ENCODE data around the gene ATG101.

ATG101 gene

DNA sequence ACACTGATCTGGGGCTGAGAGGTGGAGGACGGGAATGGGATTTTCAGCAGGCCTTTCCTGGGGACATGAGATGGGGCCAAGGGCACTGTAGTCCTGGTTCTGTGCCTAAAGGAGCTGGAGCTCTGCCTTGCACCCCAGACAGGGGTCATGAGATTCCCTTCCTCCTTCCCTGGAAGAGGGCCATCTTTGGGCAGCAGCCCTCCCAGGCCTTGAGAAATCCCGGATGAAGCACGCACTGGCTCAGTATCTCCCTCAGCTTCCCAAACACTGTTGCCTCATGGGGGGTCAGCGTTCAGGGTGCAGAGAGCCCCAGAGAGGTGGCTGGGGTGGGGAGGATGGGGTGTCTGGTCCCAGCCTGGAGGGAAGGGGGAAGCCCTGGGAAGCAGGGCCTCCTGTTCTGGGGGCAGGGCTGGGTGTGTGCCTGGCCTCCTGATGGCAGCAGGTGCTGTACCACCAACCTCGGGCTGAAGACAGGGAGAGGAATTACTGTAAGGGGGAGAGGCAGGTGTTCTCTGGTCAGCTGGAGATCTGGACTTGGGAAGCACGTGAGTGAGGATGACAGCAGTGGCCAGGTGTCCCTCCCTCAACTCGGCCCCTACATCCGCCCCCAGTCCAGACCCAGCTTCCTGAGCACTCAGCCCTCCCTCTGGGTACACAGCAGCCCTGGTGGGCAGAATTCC is 26.9 kb upstream of the ATG101 start:
- no peak for DNase-seq (ENCODE audit: low read depth in 2 of 2)

DNA sequence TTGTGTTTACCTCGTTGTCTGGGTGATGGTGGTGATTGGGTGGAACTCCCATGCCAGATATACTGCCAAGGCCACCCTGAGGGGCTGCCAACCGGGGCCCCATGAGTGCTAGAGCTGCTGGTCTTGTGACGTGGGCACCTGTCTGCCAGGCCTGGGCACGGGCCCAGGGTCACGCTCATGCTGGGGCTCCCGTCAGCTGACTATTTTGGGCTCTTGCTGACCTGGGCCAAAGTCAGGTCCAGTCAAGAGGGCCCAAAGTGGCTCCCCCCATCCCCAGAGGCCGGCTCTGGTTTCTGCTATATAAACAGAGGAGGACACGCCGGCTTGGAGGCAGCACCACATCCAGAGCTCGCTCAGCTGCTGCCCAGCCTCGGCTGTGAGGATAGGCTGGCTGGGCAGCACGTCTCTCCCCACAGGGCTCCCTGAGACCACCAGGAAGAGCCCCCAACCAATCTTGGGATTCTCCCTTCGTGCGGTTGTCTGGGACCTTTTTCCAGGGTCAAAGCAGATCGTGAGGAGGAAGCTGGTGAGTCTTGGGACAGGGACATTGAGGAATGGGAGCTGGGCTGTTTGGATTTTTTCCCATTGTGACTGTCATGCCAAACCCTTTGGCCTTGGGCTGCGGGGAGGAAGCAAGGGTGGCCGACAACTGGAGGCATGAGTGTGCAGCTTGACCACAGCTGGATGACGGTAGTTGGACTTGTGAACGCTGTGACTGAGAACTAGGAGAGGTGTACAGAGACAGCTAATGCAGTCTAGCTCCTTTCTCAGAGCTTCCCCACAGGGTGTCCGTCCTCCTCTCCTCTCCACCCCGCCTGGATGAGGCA is 26.2 kb upstream of the ATG101 start:
- DNase-seq (ENCODE audit: low read depth in 2 of 2), result no peak

DNA sequence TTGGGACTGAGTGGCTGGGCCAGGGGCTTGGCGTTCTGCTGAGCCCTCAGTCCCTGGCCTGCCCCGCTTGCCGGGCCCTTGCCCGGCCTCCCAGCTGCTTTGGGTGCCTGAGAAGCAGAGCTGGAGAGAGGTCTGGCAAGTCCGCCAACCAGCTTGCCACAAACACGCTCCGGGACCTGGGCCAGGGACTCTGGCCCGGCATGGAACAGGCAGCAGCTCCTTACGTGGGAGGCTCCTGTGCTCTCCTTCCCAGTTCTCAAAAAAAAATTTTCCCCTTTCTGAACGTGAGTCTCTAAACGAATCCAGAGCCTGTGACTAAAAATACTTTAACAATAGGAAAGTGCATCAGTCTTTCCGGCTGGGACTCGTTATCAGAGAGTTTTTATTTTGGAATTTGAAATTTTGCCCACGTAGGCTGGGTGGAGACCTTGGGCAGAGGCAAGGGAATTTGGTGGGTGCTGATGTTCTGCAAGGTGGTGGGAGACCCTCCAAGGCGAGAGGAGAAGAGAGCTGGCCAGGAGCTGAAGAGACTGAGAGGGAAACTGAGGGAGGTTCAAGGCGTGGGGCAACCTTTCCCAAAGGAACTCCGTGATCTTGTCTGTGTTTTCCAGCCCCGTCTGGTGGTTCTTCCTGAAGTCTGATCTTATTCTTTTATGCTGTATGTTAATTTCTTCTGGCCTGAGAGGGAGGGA is 25.3 kb upstream of the ATG101 start:
- DNase-seq (ENCODE audit: low read depth in 2 of 2), result no peak

DNA sequence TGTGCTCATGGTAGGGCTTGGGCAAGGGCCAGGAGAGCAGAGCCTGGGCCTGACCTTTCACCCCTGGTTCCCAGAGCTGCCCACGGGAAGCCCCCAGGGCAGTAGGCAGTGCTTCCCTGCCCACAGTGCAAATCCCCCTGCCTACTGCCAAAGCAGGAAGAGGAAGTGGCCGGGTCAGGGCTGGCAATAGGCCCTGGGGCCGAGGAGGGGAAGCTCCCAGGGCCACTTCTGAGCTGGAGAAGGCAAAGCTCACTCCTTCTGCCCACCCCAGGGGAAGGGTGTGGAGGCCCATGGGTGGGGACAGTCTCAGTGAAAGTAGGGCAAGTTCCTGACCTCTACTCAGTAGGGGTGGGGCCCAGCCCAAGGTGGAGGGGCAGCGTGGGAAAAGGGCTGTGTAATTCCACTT is 24.0 kb upstream of the ATG101 start:
- no peak for DNase-seq (ENCODE audit: low read depth in 2 of 2)

DNA sequence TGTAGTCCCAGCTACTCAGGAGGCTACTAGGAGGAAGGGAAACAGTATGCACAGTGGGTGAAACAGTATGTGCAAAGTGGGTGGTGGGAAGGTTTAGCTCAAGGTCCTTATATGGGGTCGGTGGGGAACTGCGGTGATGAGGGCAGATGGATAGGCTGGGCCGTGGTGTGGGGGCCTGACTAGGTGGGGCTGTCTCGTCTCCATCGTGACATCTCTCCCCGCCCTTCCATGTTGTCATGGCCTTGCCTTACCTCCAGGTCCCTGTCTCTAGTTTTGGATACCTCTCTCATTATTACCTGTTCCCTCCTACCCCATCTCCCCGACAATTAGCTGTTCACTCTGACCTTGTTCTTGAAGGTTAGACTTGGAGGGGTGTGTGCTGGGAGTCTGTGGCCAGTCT is 22.9 kb upstream of the ATG101 start:
- DNase-seq (ENCODE audit: low read depth in 2 of 2), result no peak

DNA sequence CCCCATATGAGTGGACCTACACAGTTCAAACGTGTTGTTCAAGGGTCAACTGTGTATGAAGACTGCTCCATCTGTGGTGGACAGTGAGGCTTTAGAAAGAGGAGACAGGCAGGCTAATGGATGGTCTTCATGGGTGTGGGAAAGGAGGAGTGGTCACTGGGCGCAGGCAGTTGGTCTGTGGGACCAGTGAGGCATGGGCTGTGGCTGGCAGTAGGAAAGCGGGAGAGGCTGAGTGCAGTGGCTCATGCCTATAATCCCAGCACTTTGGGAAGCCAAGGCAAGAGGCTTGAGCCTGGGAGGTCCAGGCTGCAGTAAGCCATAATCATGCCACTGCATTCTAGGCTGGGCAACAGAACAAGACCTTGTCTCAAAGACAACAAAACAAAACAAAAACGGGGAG is 20.5 kb upstream of the ATG101 start:
- no peak for DNase-seq (ENCODE audit: low read depth in 2 of 2)

DNA sequence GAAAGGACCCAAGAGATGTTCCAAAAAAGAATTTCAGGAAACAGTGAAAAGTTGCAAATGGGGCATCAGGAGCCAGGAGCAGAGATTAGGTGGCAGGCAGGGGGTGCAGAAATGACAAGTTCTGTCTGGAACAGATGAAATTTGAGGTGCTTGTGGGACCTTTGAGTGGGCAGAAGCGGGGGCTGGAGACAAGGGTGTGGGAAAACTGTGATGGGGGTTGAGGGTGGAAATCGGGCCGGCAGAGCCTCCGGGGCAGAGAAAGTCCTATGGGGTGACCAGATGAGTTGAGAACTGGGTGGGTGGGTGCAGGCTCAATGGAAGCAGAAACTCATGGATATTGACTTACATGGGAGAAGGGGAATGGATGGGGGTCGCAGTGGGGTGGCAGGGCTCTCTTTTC is 20.1 kb upstream of the ATG101 start:
- no peak for DNase-seq (ENCODE audit: low read depth in 2 of 2)

DNA sequence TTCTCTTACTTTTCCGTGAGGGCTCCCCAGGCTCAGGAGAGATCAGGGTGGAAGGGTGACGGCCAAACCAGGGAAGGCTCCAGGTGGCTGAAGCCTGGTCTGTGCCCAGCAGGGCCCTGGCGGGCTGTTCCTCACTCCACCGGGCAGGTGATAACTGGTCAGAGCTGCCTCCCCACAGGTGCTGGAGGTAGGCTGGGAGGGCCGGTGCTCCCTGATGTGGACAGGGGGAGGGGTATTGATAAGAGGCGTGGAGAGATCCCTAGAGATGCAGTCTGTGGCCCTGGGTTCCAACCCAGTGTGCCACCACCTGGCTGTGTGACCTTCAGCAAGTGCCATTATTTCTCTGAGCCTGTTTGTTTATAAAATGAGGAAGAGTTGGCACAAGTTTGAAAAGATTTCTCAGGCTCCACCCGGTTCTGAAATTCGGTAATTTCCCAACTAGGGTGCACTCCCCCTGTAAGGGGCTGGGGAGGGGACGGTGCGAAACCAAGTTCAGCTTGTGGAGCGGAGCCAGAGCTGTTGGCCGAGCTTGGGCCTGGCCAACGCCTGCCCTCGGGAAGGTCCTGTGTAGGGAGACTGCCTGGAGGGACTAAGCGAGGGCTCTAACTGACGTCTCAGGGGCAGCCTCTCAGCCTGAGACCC is 19.5 kb upstream of the ATG101 start:
- DNase-seq (ENCODE audit: low read depth in 2 of 2), result no peak

DNA sequence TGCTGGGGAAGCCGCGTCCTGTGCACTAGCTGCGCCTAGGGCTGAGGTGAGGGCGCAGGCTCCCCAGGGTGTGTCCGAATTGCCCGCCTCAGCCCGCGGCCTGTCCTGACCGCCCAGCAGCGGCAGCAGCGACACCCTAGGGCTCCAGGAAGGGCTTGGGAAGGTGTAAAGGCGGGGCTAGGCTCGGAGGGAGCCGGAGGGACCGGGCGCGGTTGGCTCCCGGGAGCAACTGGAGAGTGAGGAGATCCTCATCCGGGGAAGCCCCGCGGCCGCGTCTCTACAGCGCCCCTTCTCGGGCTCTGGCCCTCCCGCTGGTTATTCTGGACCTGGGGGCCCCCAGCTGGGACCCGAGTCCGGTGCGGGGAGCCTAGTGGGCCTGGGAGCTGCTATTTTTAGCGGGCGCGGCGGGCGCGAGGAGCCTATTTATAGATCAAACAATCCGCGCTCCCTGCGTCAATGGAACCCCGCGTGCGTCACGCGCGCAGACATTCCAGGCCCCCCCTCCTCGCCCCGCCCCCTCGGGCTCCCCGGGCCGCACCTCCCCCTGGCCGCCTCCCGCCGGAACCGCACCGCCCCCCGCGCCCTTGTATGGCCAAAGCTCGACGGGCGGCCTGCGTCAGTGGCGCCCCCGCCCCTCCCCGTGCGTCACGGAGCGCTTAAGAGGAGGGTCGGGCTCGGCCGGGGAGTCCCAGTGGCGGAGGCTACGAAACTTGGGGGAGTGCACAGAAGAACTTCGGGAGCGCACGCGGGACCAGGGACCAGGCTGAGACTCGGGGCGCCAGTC is 18.8 kb upstream of the ATG101 start, which contains the start of gene NR4A1:
NR4A1 (plus strand) TSS at position 685 of the 784 bp plus-strand sequence. CDS start 2,887 bp downstream, outside the sequence.
- DNase-seq (ENCODE audit: low read depth in 2 of 2), result peak; percentile 99

DNA sequence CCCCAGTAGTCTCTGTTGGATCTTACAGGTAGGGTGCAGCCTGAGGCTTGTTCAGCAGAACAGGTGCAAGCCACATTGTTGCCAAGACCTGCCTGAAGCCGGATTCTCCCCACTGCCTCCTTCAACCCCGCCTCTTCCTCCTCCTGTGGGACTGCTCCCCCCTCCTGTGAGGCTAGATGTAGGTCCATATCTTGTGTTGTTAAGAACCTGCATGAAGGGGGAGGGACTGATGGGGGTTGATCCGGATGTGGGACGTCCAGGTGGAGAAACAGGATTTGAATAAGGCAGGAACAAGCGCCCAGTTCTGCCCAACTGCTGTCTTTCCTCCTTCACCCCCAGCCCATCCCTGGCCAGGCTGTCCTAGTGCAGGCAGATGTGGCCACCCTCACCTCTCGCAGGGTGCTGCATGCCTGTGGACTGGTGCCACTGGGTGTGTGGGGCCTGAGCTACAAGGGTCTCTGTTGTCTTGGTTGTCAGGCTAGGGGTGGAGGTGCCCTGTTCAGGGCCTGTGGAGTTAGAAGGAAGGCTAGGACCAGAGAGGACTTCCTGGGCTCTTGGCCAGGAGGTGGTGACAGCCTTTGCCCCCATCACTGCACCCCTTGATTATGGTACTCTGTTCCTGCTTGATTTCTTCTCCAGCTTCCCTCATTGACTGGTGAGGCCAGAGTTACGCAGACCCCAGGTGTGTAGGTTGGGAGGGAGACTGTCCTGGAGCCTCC is 17.2 kb upstream of the ATG101 start:
- DNase-seq (ENCODE audit: low read depth in 2 of 2), result no peak

DNA sequence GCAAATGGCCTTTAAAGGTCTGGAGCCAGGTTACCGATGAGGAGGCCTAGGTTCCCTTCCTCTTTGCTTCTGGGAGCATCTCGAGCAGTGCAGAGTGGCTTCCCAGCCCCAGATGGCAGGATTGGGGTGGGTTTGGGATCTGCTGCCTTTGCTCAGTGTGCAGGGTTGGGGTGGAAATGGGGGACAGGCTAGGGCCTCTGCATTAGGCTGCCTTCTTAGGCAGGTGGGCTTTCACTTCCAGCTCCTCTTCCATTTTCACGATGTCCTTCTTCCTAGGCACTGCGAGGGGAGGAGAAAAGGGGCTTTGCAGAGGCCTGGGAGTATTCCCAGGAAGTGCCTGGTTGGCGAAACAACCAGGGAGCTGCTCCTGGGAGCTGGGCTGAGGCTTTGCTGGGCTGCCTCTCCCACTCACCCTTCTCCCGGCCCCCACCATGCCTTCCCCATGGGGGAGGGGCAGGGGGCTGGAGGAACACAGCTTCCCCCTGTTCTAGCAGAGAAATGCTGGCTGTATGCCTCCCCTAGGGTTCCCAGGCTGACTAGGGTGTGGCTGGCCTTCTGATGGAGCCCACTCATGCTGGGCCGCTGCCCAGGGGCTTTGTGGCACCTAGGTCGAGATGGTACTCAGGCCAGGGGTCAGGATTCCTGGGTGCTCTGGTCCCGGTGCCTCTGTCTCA is 16.1 kb upstream of the ATG101 start:
- DNase-seq (ENCODE audit: low read depth in 2 of 2), result no peak

DNA sequence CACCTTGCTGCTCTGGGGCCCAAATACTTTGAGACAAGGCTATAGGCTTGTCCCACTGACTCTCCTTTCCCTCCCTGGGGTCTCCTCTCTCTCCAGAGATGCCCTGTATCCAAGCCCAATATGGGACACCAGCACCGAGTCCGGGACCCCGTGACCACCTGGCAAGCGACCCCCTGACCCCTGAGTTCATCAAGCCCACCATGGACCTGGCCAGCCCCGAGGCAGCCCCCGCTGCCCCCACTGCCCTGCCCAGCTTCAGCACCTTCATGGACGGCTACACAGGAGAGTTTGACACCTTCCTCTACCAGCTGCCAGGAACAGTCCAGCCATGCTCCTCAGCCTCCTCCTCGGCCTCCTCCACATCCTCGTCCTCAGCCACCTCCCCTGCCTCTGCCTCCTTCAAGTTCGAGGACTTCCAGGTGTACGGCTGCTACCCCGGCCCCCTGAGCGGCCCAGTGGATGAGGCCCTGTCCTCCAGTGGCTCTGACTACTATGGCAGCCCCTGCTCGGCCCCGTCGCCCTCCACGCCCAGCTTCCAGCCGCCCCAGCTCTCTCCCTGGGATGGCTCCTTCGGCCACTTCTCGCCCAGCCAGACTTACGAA is 15.4 kb upstream of the ATG101 start:
- no peak for DNase-seq (ENCODE audit: low read depth in 2 of 2)

DNA sequence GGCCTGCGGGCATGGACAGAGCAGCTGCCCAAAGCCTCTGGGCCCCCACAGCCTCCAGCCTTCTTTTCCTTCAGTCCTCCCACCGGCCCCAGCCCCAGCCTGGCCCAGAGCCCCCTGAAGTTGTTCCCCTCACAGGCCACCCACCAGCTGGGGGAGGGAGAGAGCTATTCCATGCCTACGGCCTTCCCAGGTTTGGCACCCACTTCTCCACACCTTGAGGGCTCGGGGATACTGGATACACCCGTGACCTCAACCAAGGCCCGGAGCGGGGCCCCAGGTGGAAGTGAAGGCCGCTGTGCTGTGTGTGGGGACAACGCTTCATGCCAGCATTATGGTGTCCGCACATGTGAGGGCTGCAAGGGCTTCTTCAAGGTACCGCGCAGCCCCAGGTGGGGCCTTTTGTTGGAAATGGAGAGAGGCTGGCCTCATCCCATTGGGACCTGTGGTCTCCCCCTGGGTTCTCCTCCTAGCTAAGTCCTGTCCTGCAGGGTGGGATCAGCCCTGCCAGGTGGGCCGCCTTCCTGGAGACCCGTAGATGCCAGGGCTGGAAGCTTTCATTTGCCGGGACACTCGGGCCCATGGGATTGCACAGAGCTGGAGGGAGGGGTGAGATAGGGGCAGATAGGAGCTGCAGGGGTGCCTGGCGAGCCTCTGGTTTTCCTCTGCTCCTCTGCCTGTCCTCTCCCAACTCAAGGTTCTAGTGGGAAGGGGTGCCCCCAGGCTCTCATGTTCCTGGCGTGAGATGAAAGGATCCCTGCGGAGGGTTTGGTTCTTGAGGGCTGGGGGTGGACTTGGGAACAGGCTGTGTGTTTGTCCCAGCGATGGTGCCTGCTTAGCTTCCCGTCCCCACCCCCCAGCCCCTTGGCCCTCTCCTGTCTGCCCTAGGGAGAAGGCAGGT is 14.7 kb upstream of the ATG101 start:
- DNase-seq (ENCODE audit: low read depth in 2 of 2), result no peak

DNA sequence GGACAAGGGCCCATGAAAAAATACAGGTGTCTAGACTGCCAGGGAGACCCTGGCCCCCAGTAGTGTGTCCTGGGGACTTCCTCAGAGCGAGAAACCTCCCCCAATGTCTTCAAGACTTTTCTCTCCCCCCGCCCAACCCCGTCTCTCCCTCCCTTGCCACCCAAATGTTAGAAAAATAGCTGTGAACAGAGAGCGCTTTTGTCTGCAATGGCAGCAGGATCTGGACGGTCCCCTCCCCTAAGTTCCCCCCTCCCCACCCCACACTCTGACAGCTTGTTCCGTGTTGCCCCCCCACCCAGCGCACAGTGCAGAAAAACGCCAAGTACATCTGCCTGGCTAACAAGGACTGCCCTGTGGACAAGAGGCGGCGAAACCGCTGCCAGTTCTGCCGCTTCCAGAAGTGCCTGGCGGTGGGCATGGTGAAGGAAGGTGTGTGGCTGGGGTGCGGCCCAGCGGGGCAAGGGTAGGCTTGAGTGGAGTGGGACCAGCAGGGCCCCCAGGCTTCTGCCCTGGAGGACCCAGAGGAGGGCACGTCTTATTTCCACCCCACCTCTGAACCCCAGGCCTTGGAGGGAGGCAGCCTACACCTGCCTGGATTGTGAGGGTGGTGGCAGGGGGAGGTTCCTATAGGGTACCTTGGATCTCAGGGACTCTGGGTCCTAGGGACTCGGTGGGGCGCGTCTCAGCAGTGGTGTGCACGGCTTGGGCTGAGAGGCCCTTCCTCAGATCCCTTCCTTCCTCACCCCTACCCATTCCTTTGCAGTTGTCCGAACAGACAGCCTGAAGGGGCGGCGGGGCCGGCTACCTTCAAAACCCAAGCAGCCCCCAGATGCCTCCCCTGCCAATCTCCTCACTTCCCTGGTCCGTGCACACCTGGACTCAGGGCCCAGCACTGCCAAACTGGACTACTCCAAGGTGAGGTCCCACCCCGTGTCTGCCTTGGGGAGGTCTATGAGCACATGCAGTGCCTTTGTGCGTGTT is 13.8 kb upstream of the ATG101 start:
- no peak for DNase-seq (ENCODE audit: low read depth in 2 of 2)

DNA sequence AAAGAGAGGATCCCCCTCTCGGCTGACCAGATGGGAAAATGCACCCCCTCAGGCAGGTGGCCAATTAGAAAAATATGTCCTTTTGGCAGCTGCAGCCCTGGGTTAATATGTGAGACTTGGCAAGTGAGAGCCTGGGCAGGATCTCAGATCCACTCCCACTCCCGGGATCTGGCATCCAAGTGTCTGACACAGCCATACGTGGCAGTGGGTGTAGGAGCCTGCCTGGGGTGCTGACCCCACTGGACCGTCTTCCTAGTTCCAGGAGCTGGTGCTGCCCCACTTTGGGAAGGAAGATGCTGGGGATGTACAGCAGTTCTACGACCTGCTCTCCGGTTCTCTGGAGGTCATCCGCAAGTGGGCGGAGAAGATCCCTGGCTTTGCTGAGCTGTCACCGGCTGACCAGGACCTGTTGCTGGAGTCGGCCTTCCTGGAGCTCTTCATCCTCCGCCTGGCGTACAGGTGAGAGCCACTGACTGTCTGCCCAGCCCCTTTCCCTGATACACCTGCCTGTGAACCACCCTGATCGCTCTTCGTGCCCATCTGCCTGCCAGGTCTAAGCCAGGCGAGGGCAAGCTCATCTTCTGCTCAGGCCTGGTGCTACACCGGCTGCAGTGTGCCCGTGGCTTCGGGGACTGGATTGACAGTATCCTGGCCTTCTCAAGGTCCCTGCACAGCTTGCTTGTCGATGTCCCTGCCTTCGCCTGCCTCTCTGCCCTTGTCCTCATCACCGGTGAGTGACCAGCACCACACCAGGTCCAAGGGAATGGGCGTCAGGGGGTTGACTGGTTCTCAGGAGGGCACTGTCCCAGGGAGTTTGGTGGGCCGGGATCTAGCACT is 12.8 kb upstream of the ATG101 start:
- no peak for DNase-seq (ENCODE audit: low read depth in 2 of 2)

All from stimulated activated CD4-positive, alpha-beta T cell treated with anti-CD3 and anti-CD28 coated beads, Interleukin-1b, Interleukin-23, amount 100 ng/mL, for 1 hour (primary cell).